ENCODE results near the gene CDK5.

GRCh38 chr7:151020231-151020630, 37.5 kb downstream of the CDK5 start:
- TF ChIP-seq POLR2A (IDR thresholded peaks at IDR 0.05; ENCODE audit: low read length) (no peak), GATA1 (IDR thresholded peaks at IDR 0.05; ENCODE audit: low read depth, low read length) (no peak)

All from erythroblast (primary cell).